IPS DF 19.7 (cell line): ENCODE results near the gene IBSP.

Source experiments
- DNase-seq: peaks from one replicate; pipeline ENCODE4 v3.0.0-alpha.2; 2013; ENCODE audit warnings: low read depth, low spot score

The IBSP gene

DNA sequence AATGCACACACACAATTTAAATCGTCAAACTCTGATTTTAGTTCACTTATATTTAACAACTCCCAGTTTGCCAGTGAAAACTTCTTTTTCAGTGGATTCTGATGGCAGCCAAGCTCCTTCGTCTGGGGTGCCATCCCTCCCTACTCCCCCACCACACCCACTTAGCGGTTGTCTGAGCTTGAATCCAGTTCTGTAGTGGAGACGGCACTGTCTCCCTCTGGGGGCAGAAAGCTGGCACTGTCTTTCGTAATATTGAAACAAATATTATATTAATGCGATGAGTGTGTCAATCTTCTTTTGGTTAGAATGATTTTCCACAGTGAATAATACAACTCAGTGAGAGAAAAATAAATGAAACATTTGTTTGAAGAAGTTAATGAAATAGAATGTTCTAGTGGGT, 38.9 kb downstream of the IBSP start:
- DNase-seq: no peak

DNA sequence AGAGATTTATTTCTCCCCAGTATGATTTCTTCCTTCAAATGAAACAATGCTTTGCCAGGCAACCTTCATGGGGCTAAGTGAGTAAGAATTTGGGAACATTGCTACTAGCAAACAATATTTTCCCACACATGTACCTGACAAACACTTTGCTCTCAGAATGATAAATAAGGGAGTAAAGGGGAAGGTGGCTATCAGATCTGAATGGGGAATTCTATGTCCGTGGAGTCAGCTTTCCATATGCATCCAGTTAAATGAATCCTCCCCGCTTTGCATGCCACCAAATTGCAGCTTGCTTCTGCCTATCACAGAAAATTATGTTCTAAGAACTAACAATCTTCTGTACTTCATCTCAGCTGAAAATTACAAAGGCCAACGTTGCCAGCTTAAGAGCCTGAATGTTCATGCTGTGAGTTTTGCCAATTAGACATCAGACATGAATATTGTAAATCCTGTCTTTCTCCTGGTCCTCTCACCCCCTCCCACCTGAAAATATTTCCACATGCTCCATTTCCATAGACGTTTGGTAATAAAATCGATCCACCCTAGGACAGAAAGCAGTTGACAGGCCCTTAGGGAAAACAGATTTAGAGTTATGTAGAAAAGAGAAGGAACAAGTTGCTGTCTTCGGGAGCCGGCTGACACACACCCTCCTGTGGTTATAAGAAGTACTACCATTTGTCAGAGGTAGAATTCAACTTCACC, 39.7 kb downstream of the IBSP start:
- no peak for DNase-seq

DNA sequence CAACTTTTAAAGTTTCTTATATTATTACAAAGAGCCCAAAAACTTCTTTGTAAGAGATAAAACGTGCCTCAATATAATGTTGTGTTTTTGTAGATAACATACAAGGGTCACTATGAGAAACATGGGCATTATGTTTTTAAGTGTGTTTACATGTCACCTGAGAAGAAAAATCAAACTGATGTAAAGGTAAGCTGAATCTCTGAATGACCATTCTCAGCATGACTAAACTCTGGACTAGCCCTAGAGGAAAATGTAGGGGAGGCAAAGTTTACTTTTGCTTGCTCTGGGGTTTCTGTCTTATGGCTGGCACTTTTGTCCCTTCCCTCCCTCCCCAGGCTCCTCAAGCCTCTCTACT, 40.2 kb downstream of the IBSP start:
- no peak for DNase-seq

DNA sequence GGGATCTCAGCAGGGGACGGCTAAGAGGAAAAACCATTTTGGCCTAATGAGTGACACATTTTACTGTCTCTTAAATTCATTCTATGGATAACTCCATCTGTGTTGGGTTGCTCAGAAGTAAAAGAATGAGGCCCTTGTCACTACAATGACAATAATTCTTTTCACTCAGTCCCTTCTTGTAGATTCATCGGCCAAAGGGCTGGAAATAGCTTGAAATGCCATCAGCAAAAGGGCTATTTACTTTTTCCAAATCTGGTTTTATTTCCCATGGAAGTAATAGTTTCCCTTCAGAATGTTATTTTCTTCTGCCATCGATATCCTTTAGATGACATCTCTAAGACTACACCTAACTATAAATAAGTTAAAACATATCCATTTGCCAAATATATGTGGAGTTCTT, 40.8 kb downstream of the IBSP start:
- no peak for DNase-seq

DNA sequence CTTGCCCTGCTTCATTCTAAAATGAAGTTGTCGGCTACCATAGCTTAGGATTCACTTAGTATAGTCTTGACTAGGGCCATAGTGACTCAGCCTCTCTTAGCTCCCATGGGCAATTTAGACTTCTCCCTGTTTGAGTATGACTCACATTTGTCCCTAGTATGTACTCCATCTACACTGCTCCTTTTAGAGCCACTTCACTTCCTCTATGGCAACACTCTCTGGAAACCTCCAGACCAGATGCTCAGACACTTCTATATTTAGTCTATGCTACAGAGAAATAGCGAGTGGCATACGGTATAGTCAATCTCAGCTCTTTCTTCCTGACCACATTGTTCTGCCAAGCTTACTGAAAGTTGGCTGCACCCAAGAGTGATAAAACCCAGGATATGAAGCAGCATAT, 44.6 kb downstream of the IBSP start:
- DNase-seq: no peak

DNA sequence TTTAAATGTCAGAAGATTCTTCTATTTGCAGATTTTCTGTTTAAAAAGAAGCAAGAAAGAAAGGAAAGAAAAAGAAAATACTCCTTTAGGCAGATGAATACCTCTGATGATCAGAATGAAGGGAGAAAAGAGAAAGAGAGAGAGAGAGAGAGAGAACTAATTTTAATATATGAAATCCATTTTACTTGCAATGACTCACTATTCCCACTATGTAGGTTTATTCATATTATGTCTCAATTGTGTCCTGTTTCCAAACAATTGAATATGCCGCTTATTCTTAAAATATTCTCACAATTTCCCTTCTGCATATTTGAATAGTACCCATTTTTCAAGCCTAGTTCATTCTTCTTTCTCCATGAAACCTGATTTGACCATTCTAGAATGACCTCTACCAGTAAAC, 45.1 kb downstream of the IBSP start:
- DNase-seq: no peak

DNA sequence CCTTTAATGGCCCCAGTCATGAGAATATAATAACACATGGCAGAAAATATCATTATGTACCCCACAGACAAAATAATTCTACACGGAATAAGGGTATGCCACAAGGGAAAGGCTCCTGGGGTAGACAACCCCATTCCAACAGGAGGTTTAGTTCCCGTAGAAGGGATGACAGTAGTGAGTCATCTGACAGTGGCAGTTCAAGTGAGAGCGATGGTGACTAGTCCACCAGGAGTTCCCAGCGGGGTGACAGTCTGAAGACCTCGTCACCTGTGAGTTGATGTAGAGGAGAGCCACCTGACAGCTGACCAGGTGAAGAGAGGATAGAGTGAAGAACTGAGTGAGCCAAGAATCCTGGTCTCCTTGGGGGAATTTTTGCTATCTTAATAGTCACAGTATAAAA, 46.9 kb downstream of the IBSP start:
- no peak for DNase-seq

DNA sequence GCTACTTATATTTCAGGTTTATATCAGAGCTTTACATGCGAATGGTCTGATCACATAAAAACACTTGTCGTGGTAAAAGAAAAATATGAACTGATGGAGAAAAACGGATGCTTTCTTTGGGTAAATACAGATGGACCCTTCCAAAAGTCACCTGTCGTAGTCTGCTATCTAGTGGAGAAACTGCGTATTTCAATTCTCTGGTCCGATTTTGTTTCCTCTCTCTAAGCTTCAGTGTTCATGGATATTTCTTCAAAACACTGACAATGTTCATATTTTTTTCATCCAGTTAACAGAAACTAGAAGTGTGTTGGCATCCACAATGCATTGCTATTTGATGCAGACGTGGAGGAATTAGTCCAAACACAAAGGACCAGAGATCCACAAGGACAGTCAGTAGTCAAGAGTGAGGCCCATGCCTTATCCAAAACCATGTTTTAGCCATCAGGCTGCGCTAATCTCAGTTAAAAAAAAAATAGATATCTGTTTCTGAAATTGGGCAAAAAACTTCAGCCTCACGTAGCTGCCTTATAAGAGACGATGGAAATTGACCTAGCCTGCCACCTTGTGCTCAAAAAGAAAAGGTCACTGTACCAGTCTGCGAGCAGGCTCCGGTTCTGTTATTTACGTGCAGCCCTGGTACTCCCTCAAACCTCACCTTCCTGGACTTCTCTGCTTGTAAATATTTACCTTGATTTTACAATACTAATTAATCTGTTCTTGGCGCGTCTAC, 49.4 kb downstream of the IBSP start:
- DNase-seq: no peak

DNA sequence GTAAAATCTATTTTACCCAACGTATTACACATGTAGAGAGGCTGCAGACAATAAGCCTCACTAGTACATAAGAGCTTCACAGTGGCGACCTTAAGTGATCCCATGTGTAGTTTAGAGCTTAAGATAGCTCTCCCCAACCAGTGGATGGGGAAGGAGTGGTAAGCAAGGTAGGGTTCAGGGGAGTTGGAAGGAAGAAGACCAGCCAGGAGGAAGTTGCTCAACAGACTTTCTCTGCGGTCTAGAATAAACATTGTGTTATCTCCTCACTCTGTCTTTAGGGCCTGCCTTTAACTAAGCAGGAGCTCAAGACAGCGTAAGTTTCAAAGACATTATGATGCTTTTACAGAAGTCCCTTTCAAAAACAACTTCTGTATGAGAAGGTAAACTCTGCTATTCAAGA, 50.3 kb downstream of the IBSP start:
- no peak for DNase-seq

DNA sequence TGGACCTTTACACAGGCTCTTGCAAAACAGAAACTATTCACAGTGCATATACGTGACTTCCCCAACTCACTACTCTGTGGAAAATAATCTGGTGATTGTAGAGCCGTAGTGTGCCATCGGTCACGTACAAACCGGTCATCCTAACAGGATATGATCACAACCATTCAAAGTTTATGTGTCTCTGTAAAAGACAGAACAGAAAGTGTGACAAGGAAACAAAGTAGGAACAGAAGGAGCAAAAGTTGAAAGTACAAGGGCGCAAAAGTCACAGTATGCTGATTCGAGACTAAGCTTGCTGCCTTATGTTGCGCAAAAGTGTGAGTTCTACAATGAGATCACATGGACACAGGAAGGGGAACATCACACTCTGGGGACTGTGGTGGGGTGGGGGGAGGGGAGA, 52.0 kb downstream of the IBSP start:
- DNase-seq: no peak

DNA sequence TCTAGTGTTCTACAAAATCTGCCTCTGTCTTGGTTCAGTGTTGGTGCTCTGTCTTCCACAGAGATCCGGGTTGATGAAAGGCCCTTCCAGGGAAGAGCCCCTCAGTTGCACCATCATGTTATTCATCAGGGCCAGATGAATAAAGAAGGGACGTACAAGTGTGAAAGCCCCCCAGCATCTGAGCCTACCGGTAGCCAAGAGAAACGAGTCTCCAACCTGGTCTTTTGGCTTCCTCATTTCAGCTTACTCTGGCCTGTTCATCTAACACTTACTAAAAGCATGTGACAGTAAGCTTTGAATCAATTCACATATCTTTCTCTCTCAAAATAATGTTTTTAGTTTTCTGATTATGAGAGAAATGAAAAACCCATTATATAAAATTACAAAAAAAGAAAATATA, 52.6 kb downstream of the IBSP start:
- no peak for DNase-seq

DNA sequence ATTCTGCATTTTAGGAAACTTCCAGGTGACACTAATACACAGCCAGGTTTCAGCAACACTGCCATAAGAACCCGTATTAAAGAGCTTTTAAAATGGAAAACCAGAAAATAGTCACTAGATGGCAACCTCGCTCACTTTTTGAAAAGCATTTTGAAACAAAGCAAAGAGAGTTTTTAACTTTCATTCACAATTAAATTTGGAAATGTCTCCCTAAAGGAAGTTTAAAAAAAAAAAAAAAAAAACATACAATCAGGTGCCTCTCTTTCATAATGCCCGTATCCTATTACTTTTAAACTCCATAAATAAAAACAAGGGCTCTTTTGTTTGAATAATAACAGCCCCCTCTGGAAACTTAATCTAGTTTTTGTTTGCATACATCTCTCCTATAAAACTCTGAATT, 53.8 kb downstream of the IBSP start:
- DNase-seq: no peak

DNA sequence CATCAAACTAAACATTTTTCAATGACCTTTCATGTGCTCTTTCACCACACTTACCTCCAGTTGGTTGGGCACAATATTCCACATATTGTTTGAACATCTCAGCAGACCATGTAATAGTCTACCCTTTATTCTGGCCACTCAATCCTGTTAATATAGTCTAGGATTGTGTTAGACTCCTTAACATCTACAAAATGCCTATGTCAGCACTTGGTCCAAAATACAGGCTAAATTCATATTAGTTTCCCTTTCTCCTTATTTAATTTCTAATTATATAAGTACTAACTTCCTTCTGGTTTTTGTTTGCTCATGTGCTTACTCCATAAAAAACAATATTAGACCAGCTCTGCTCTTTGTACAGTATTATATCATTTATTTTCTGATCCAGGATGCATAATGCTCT, 54.5 kb downstream of the IBSP start:
- DNase-seq: no peak

DNA sequence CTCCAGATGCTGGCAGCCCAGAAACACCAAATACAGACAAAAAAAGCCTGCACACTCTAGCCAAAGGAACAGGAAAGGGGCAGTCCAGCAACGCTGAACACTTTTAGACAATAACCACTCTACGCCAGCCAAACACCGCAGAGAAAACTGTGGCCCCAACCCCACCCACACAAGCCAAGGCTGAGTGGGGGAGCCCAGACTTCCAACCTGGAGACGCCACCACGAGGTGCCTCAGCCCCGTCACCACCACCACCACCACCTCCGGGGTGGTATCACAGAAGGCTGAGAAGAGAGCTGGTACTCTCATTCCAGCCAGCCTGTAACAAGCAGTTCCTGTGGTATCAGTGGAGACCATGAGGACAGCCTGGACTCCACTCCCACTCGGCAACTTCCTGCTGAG, 56.2 kb downstream of the IBSP start:
- no peak for DNase-seq

DNA sequence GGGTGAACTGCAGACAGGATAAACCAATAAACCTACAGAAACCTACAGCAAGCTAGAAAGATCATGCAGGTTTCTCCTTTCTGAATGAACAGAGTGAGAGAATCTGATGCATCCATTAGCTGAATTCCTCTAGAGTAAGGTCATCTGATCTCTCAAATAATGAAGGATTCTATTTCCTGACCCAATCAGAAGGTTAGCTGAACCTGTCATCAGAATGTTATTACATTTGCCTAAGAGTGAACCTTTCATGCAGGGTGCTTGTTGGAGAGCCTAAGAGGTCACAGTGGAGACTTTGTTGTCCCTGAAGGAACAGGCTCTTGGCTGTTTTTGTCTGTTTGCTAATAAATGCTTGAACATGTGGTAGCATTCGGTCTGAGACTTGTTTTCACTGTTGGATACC, 57.5 kb downstream of the IBSP start:
- DNase-seq: no peak

DNA sequence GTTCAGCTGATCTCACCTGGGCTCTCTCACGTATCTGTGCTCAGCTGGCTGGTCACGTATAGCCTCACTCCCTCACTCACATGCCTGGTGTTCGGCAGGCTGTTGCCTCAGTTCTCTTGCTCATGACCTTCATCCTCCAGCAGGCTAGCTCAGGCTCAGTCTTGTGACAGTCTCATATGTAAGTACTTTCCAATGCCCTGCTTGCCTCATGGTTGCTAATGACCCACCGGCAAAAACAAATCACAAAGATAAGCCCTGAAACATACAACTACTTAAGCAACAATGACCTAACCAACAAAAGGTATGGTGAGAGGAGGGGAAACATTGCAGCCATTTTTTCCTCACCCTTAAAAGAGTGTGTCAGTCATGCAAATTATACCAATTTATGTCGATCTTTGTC, 58.4 kb downstream of the IBSP start:
- no peak for DNase-seq
